ENCODE data around the gene RHBDD2. TPM values are rescaled to one million over a fixed set of nuclear protein-coding genes. Genes with fewer than 3 reads are reported as not detected.
"Not testable (repeated sequence)": the region's sequence is repeated elsewhere in the genome, so short reads cannot be mapped to it uniquely, and the experiment has no call there.

RHBDD2 gene
- total RNA-seq, 1 donor from 2014 or later, result 50.7 TPM

DNA sequence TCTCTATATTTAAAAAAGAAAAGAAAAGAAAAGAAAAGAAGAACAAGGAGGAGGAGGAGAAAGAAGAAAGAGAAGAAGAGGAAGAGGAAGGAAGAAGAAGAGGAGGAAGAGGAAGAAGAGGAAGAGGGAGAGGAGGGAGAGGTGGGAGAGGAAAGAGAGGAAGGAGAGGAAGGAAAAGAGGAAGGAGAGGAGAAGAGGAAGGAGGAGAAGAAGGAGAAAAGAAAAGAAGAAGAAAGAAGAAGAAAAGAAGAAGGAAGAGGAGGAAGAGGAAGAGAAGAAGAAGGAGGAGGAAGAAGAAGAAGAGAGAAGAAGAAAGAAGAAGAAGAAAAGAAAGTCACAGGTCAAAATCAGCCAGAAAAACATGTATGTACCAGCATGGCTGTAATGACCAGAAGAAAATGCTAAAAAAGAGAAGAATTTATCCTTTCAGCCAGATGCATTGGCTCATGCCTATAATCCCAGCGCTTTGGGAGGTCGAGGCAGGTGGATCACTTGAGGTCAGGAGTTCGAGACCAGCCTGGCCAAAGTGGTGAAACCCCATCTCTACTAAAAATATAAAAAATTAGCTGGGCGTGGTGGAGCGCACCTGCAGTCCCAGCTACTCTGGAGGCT is 30.8 kb downstream of the RHBDD2 start:
- no peak for DNase-seq (ENCODE audit: low spot score)
- Mint-ChIP-seq H3K27ac (ENCODE audit: unreplicated experiment) (no peak overlapping the region), H3K4me1 (ENCODE audit: unreplicated experiment) (peaks cover 5% of the 10 kb centered on the region), H3K4me3 (ENCODE audit: unreplicated experiment) (no peak overlapping the region), H3K27me3 (ENCODE audit: unreplicated experiment) (peaks cover 4% of the 10 kb centered on the region), H3K9me3 (ENCODE audit: unreplicated experiment) (no peaks in the 10 kb centered on the region), H3K36me3 (ENCODE audit: low read depth, unreplicated experiment) (no peaks in the 10 kb centered on the region)
- TF ChIP-seq CTCF (IDR thresholded peaks at IDR 0.05; ENCODE audit: unreplicated experiment), result no peak

DNA sequence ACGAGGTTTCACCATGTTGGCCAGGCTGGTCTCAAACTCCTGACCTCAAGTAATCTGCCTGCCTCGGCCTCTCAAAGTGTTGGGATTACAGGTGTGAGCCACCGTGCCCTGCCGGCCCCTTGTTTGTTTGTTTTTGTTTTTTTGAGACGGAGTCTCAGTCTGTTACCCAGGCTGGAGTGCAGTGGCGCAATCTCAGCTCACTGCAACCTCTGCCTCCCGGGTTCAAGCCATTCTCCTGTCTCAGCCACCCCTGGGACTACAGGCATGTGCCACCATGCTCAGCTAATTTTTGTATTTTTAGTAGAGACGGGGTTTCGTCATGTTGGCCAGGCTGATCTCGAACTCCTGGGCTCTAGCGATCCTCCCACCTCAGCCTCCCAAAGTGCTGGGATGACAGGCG is 32.4 kb downstream of the RHBDD2 start:
- not testable (repeated sequence) for H3K9me3 Mint-ChIP-seq (ENCODE audit: unreplicated experiment); H3K27me3 Mint-ChIP-seq (ENCODE audit: unreplicated experiment); DNase-seq (ENCODE audit: low spot score); H3K4me3 Mint-ChIP-seq (ENCODE audit: unreplicated experiment); H3K4me1 Mint-ChIP-seq (ENCODE audit: unreplicated experiment); H3K36me3 Mint-ChIP-seq (ENCODE audit: low read depth, unreplicated experiment); H3K27ac Mint-ChIP-seq (ENCODE audit: unreplicated experiment)

GRCh38 chr7:75913437-75913836 is 34.6 kb downstream of the RHBDD2 start:
- Mint-ChIP-seq H3K36me3 (ENCODE audit: low read depth, unreplicated experiment) (no peaks in the 10 kb centered on the region), H3K4me3 (ENCODE audit: unreplicated experiment) (no peak overlapping the region)

DNA sequence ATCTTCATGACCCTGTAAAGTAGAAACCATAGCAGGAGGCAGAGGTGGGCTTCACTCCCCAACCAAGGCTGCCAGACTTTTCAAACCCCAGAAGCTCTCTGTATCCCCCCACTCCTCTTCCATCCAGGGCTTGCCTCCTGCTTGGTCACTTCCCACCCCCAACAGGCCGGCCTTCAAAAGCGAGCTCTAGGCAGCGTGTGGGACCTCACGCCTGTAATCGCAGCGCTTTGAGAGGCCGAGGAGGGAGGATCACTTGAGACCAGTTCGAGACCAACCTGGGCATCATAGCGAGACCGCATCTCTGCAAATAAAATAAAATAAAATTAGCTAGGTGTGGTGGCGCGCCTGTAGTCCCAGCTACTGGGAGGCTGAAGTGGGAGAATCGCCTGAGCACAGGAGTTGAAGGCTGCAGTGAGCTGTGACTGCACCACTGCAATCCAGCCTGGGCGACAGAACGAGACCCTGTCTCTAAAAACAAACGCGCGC is 35.4 kb downstream of the RHBDD2 start:
- H3K27me3 Mint-ChIP-seq (ENCODE audit: unreplicated experiment), result peaks cover 7% of the 10 kb centered on the region
- no peak for TF ChIP-seq CTCF (IDR thresholded peaks at IDR 0.05; ENCODE audit: unreplicated experiment)
- no peak for DNase-seq (ENCODE audit: low spot score)
- H3K27ac Mint-ChIP-seq (ENCODE audit: unreplicated experiment), result no peak overlapping the region
- H3K4me1 Mint-ChIP-seq (ENCODE audit: unreplicated experiment), result peaks cover 8% of the 10 kb centered on the region
- no peaks in the 10 kb centered on the region for H3K9me3 Mint-ChIP-seq (ENCODE audit: unreplicated experiment)
- peak overlapping the region; percentile 94 for H3K4me3 Mint-ChIP-seq (ENCODE audit: unreplicated experiment)
- H3K36me3 Mint-ChIP-seq (ENCODE audit: low read depth, unreplicated experiment), result no peaks in the 10 kb centered on the region

More at GRCh38 chr7:75913437-75913836, 34.6 kb downstream of the RHBDD2 start:
- TF ChIP-seq CTCF (IDR thresholded peaks at IDR 0.05; ENCODE audit: unreplicated experiment), result no peak
- Mint-ChIP-seq H3K27me3 (ENCODE audit: unreplicated experiment) (peaks cover 4% of the 10 kb centered on the region), H3K9me3 (ENCODE audit: unreplicated experiment) (no peaks in the 10 kb centered on the region), H3K27ac (ENCODE audit: unreplicated experiment) (no peak overlapping the region), H3K4me1 (ENCODE audit: unreplicated experiment) (peaks cover 8% of the 10 kb centered on the region)
- DNase-seq (ENCODE audit: low spot score), result no peak

DNA sequence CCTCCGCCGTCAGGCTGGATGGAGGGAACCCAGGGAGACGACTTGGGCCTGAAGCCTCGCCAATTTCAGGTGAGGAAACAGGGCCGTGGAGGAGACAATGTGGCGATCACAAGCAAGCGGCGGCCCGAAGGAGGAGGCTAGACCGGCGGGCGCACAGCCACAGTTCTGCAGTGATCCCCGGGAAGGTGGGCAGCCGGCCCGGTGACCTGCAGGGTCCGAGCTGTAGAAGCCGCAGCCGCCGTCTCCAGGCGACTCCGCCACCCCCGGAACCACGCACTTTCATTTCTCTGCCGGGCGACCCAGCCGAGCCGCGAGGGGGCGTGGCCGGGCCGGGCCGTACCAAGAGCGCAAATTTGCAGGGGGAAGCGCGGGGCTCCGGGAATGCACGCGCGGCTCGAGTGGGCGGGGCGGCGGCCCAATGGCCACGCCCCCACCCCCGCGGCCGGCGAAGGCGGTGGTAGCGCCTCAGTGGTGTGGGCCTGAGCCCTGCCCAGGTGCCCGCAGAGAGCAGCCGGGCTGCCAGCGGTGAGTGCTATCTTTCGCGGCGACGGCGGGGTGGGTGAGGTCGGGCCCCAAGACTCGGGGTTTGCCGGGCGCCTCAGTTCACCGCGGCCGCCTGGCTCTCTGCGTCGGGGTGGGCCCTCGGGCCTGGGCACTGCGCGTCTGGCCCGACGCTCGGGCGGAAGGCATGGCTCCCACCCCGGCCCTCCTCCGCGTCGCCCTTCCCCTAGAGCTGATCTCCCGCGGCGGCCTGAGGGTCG is 36.0 kb downstream of the RHBDD2 start, which contains the start of gene POR:
Gene POR, plus strand, starts transcription at position 501 of the 761 bp plus-strand sequence. CDS start 38,847 bp downstream, outside the sequence.
- no peaks in the 10 kb centered on the region for H3K9me3 Mint-ChIP-seq (ENCODE audit: unreplicated experiment)
- H3K27ac Mint-ChIP-seq (ENCODE audit: unreplicated experiment), result no peak within 1 kb of the TSS
- peaks cover 8% of the 10 kb centered on the region for H3K4me1 Mint-ChIP-seq (ENCODE audit: unreplicated experiment)
- DNase-seq (ENCODE audit: low spot score), result peak; percentile 99
- H3K4me3 Mint-ChIP-seq (ENCODE audit: unreplicated experiment), result peak within 1 kb of the TSS; percentile 94
- peaks cover 7% of the 10 kb centered on the region for H3K27me3 Mint-ChIP-seq (ENCODE audit: unreplicated experiment)
- no peak for TF ChIP-seq CTCF (IDR thresholded peaks at IDR 0.05; ENCODE audit: unreplicated experiment)
- H3K36me3 Mint-ChIP-seq (ENCODE audit: low read depth, unreplicated experiment), result no peaks in the 10 kb centered on the region

Data from endothelial cell (in vitro differentiated cells).